GM19397 (cell line): ENCODE results near the gene CDH13.

ENCODE experiments used
- ATAC-seq: cut with Tn5 transposase; IDR thresholded peaks from one replicate; pipeline ENCODE4 v1.9.1; 2021; ENCODE audit warnings: mild to moderate bottlenecking, moderate library complexity; ENCODE audit not compliant: unreplicated experiment

Gene CDH13

DNA sequence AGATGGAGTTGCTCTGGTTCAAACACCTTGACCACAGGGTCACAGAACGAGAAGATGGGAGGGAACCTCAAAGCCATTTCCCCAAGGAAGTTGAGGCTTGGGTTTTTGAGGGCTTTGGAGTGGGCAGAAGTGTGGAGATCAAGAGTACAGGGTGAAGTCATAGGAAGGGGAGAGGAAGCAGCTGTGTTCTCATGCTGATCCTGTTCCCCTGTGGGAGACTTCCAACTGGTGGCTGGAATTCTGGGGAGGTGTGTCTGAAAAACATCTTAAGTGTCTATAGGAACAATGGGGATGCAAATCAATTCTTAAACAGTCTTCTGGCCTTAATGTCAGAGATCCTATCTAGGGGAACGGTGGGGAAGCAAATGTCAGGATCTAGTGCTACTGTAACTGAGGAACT, 1142.2 kb downstream of the CDH13 start:
- no peak for ATAC-seq

DNA sequence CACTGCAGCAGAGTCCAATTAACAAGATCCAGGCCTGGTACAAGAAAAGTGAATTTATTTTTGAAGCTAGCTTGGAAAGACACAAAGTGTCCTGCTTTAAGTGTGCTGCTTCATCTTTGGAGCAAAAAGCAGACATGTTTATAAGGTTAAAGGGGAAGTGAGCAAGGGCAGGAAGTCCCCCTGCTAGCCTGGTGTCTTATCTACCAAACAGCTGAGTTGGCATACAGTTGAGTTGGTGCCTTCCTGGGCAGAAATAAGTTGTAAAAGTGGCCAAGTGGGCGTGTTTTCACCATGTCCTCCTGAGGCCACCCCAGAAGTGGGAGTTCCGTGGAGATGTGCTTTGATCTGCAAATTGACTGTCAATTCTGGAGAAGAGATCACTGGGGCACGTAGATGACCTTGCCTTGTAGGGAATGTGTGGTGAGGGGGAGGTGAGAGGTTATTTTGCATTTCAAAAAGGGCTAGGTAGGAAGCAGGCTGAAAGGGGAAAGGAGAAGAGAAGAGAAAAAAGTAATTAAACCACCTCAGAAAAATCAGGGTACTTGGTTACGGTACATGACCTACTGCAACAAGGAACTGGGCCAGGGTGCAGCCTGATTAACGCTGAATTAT, 1142.7 kb downstream of the CDH13 start:
- ATAC-seq: no peak

DNA sequence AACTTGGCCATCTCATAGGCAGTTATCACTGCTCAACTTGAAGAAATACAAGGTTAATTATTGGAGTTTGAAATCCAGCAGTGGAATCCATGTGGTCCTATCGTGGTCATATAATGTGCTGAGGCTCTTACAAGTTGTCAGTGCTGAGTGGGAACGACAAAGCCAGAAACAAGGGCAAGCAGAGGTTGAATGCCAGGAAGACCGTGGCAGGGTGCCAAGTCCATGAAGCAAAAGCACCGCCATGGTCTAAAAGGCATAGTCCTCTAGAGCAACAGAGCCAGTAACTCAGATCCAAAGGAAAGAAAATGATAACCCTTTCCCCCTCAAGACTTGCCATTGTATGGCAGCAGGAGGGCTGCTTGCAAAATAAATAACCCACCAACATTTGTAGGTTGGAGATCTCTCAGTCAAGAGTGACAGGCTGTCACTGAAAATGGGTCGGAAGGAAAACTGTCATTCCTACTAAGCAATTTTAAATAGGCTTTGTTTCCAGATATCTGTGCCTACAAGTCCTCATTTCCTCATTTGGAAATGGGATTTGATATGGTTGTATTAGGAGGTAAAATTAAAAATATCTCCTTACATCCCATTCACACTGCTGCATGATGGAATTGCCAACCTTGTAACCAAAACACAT, 1144.7 kb downstream of the CDH13 start:
- ATAC-seq: no peak

DNA sequence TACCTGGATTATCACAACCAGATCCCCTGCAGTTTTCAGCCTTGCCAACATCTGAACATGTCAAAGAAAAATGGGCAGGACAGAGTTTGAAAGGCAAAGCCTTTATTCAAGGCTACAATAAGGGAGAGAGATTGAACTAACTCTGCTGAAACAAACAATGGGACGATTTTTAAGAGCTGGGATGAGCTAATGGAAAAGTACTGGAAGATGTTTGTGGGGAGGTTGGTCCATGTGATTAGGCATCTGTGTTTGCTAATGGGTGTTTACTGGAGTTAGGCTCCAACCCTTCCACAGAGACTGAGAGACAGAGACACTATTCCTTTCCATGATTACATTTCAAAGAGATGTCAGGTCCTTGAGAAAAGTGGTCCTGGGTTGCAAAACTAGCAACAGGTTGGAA, 1146.0 kb downstream of the CDH13 start:
- ATAC-seq: no peak

DNA sequence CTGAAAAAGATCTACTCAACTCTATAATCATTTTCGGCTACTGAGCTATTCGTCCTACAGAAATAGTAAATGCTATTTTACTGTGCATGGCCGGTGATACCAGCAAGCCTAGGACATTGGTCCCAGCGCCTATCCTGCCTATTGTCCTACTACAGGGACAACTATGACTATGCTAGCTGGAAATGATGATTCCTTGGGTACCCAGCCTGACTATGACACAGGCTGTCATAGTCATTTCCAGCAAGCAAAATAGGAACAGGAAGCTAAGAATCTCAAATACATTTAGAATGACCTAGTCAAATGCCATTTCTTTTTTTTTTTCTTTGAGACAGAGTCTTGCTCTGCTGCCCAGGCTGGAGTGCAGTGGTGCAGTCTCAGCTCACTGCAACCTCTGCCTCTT, 1147.3 kb downstream of the CDH13 start:
- no peak for ATAC-seq

DNA sequence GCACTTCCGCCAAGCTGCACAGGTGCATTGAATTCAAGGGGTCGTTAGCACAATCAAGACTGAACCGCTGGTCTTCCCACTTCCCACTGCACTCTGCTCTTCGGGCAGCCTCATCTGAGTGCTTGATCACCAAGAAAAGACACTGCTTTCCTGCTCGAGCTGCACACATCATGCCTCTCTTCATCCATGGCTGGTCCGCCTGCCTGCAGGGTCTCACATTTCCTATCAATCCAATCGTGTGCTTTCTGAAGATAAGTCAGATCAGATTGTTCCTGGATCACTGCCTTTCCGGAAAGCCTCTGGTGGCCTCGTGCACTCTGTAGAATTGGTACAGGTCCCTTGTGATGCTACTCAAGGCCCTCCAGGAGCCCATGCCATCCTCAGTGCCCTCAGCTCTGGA, 1150.2 kb downstream of the CDH13 start:
- ATAC-seq: no peak

DNA sequence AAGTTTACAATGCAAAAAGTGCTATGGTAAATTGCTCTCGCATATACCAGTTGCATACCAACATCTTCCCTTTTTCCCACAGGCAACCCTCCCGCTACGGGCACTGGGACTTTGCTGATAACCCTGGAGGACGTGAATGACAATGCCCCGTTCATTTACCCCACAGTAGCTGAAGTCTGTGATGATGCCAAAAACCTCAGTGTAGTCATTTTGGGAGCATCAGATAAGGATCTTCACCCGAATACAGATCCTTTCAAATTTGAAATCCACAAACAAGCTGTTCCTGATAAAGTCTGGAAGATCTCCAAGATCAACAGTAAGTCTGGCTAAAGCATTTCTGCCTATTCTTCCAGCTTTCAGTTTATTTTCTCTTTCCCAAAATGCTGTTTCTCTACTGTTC, 1153.1 kb downstream of the CDH13 start:
- ATAC-seq: no peak

DNA sequence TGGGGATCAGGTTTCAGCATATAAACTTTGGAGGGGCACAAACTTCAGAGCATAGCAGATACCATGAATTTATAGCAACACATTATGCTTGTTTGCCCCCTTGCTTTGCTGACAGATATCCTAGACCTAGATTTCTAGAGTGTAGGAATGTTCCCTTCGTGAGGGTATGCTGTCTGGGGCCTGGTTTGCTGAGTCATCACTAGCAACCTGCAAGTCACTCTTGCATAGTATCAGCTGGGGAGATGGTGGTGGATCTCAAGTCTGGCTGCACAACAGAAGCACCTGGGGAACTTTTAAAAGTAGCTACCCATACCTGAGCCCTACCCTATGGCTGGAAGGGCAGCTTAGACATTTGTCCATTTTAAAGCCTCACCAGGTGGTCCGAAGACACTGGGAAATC, 1158.7 kb downstream of the CDH13 start:
- no peak for ATAC-seq

DNA sequence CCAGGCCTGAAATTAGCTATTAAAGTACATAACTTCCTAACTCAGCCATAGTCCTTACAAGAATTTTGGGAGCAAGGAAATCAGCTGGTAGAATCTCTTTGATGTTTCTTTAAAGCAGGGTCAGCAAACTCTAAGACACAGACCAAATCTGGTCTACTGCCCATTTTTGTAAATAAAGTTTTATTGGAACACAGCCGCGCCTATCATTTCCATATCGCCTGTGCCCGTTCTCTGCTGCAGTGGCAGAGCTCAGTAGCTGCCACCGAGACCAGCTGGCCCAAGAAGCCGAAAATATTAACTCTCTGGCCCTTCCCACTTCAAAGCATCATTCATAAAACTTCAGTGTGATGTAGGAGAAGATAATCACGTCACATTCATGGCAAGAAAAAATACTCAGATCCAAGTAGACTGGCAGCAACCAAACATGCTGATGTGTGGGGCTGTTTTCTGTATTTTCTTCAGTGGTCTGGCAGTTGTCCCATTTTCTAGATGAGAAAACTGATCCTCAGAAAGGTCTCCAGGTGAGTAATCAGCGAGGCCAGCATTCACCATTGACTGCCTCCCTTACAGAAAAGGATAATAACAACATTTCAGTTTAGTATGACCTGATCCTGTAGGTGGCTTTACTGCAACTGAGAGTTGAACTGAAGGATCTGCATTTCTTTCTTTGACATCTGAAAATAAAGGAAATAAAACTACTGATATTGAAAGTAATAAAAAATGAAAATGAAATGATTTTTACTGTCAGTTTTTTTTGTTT, 1163.1 kb downstream of the CDH13 start:
- ATAC-seq: no peak

DNA sequence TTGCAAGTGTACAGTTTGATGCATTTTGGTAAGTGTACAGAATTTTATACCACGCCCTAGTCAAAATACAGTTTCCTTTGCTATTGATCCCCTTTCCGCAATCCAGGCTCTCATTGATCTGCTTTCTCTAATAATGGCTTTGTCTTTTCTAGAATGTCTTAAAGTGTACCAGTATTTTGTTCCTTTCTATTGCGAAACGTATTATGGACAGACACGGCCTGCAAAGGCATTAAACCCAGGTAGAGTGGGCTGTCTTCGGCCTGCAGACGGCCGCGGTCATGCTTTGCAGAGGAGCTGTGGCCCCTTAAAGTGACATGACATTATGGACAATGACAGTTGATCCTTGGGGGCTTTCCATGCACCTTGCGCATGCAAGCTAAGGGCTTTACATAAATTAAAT, 1165.1 kb downstream of the CDH13 start:
- no peak for ATAC-seq

DNA sequence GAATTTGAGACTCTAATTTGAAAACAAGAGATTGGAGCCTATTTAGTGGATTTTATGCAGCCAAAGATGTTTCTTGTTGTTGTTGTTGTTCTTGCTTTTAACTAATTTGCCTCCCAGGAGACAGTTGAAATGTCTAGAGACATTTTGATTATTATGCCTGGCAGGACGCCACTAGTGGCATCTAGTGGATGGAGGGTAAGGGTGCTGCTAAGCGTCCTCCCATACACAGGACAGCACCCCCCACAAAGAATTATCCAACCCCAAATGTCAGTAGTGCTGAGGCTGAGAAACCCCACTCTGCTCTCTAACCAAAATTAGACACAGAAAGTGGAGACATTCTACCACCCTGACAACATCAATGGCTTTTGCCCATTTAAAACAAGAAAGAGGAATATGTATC, 1165.6 kb downstream of the CDH13 start:
- ATAC-seq: no peak

DNA sequence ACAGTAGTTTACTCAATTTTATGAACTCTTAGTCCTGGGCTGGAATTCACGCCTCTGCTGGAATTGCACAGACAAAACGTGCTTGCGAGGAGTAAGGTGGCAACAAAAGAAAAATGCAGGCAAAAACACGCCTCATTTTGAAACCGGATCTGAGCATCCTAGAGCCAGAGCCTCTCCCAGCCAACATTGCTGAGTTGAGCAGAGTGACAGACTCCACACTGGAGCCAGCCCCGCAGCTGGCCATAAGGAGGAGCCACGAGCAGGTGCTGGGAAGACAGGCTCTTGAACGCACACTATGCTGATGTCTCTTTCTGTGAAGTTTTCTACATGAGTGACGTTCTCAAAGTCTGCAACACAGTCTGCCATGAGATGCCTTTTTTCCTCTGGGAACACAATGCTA, 1166.4 kb downstream of the CDH13 start:
- ATAC-seq: no peak

DNA sequence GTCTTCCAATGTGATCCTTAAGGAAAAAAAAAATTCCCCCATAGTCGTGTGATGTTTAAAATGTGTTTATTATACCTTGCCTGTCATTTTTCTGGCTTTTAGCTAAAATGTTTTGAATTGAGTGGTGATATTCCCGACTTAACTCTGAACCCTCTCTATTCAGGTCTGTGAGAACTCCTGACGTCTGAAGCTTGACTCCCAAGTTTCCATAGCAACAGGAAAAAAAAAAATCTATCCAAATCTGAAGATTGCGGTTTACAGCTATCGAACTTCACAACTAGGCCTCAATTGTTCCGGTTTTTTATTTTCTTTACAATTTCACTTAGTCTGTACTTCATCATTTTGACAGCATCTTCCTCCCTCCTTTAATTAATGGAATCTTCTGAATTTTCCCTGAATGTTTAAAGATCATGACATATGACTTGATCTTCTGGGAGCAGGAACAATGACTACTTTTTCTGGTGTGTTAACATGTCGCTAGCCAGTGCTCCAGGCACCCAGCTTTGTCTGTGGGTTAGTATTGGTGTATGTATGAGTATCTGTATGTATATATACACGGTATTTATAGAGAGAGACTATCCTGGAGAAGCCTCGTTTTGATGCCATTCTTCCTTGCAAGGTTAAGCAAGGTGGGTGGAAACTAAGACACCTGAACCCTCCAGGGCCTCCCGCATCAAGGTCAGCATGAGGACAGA, 1168.2 kb downstream of the CDH13 start:
- ATAC-seq: no peak

DNA sequence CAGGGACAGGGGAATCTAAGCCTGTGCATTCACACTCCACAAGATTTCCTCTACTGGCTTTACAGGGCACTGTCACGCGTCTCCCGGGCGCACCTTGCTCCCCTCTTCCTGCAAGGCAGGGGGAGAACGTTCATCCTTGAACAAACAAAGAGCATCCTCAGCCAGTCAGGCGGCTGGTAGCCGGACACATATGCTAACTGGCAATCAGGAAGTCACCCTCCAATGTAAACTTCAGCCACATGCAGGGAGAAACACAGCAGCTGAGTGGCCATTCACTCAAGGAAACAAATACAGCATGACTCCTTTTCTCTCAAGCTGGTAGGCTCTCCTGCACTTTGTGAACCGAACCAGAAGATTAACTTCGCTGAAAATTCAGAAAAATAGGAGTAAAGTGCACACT, 1170.2 kb downstream of the CDH13 start:
- no peak for ATAC-seq

DNA sequence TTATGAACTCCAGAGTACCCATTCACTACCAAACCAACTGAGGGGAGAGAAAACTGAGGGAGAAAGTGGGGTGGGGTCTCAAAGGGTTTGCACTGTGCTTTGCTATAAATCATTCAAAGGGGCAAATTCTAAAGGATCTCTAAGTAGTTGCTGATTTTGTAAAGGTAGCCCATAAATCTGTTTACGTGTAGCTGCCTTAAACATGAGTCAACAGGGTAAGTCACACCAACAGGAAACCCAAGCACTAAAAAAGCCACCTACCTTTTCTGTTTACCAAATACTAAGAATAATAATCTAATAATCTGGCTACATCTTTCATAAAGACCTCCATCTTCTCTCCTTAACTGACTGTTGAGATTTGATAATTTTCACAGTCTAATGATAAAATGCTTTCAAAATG, 1172.6 kb downstream of the CDH13 start:
- ATAC-seq: no peak

DNA sequence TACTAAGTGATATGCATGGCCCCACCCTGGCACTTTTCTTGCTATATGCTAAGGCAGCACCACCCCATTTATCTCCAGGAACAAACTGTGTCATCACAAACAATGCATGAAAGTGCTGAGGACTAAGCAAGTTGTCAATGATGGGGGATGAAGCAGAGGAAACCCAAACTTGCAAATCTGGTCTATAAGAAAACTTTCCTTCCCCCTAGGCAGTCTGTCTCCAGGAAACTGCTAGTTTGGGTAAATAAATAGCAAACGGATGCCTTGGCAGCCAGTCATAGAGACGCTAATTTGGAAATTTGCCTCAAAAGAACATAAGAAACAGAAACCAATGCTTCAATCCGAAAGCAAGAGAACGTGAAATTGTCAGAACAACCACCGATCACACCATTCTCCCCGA, 1175.4 kb downstream of the CDH13 start:
- no peak for ATAC-seq

DNA sequence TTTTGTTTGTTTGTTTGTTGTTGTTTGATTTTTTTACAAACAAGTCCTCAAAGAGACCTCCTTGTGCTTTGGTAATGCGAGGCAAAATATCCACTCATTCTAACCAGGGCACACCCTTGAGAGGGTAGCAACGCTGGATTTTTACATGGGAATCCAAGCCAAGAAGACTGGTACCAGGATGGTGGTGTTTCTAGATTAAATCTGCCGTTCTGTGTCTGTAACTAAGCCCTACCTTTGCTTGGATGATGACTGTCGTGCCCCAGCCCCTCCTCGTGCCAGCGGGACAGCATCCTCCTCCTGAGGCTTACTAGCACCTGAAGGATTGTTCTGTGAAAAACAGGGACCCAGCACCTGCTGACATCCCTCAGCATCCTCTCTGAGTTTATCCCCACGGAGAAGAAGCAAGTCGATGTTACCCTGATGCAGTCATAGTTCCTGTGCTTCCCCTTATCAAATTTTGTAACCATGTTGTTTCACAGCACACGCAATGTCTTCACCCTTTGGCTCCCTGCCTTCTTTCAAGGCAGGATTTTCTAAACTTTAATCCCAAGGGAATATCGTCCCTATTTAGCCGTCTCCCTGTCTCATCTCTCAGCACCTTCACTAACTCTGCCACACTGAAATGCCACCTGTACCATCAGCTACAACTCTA, 1175.9 kb downstream of the CDH13 start:
- no peak for ATAC-seq

DNA sequence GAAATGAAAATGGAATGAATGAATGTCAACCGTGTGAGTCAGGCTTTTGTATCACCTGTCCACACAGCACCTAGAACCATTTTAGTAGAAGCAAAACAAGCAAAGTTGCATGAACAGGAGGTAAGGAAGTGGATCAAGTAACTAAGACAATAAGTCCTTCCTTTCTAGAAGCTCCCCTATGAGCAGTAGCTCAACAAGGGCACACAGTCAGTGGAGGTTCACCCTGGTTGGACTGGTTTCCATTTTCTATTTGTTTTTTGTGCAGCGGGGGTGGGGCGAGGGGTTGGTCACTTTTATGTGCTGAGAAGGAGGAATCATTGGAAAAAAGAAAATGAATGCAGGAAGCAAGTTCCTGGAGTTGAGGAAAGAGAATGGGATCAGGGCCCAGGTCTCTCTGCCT, 1177.0 kb downstream of the CDH13 start:
- no peak for ATAC-seq

DNA sequence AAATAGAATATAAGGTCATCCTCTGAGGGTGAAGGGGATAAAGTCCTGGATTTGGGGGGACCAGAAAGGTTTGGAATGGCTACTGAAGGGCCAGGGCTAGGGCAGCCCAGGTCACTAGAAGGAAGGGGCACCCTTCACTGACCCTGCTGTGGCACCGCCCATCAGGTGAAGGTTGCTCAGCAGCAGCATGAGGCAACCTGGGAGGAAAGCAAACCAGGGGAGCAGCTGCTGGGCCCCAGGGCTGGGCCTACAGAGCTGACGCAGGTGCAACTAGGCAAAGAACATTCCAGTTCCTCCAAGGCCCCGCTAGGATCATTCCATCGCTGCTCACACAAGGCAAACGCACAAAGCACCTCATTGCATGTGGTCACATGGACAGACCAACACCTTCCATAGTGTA, 1177.6 kb downstream of the CDH13 start:
- ATAC-seq: no peak

DNA sequence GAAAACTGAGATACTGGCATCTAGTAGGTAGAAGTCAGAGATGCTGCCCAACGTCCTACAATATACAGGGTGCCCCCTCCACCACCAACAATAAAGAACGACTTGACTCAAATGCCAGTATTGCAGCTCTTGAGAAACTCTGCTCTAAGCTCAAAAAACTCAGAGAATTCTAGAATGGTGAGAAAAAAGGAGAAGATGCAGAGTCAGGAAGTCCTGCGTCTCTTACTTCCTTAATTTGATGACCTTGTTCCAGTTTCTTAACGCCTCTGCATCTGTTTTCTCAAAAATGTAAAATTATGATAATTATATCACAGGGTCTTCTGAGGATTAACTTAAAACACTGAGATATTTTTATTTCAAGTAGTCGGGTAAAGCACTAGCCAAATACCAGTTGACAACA, 1179.3 kb downstream of the CDH13 start:
- ATAC-seq: no peak

DNA sequence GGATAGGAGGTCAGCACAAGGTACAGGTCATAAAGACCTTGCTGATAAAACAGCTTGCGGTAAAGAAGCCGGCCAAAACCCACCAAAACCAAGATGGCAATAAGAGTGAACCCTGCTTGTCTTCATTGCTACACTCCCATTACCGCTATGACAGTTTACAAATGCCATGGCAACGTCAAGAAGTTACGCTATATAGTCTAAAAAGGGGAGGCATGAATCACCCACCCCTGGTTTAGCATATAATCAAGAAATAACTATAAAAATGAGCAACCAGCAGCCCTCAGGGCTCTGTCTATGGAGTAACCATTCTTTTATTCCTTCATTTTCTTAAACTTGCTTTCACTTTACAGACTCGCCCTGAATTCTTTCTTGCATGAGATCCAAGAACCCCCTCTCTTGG, 1180.0 kb downstream of the CDH13 start:
- ATAC-seq: no peak
